Measurements from ENCODE around the gene PARP9.

GRCh38 chr3:122530164-122530563, 33.9 kb downstream of the PARP9 start:
- TF ChIP-seq CTCF (conservative IDR thresholded peaks at IDR 0.05; ENCODE audit: low read length) (no peak), EZH2phosphoT487 (IDR thresholded peaks at IDR 0.05; ENCODE audit: borderline replicate concordance) (no peak)

All from Loucy (cell line).